ENCODE results near the gene TMEM175.

- TF ChIP-seq ZC3H10 (CRISPR knock-in tag; IDR thresholded peaks at IDR 0.05) (no peak), ZFP3 (CRISPR knock-in tag; IDR thresholded peaks at IDR 0.05) (no peak), TCF4 (CRISPR knock-in tag; IDR thresholded peaks at IDR 0.05; ENCODE audit: borderline replicate concordance) (no peak), ZNF8 (CRISPR knock-in tag; IDR thresholded peaks at IDR 0.05) (no peak), PATZ1 (CRISPR knock-in tag; IDR thresholded peaks at IDR 0.05; ENCODE audit: borderline replicate concordance) (no peak), RARB (CRISPR knock-in tag; IDR thresholded peaks at IDR 0.05) (no peak), CREB5 (CRISPR knock-in tag; IDR thresholded peaks at IDR 0.05; ENCODE audit: low read depth) (no peak)
Measured at GRCh38 chr4:982291-982690, 50.0 kb downstream of the TMEM175 start.

Measured in SK-N-SH treated with all-trans-retinoic acid at 6 μM for 48 hours (cell line).